CD4-positive, alpha-beta T cell treated with Interleukin-21 for 1 hour (primary cell): ENCODE results near the gene AKIP1.

Experiments used
- DNase-seq: peaks from one replicate; pipeline ENCODE4 v3.0.0-alpha.2; 2020

Gene AKIP1

DNA sequence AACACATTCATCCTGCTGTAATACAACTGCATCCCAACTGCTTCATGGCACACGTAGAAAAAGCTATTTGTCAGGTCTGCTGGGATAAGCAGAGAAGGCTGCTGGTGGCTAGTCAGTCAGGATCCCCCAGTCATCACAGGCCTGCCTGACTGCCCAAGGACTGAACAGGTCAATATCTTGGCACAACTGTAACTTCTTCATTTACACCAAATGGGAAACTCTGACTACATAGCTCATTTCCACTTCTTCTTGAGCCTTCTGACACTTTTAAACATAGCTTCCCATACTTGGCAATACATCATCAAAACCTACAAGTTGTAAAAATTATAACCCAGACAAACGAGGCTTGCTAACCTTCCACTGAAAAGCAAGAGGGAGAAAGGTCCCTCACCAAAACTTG is 50.4 kb downstream of the AKIP1 start:
- DNase-seq = no peak

GRCh38 chr11:8962841-8963240 is 51.9 kb downstream of the AKIP1 start:
- no peak for DNase-seq

DNA sequence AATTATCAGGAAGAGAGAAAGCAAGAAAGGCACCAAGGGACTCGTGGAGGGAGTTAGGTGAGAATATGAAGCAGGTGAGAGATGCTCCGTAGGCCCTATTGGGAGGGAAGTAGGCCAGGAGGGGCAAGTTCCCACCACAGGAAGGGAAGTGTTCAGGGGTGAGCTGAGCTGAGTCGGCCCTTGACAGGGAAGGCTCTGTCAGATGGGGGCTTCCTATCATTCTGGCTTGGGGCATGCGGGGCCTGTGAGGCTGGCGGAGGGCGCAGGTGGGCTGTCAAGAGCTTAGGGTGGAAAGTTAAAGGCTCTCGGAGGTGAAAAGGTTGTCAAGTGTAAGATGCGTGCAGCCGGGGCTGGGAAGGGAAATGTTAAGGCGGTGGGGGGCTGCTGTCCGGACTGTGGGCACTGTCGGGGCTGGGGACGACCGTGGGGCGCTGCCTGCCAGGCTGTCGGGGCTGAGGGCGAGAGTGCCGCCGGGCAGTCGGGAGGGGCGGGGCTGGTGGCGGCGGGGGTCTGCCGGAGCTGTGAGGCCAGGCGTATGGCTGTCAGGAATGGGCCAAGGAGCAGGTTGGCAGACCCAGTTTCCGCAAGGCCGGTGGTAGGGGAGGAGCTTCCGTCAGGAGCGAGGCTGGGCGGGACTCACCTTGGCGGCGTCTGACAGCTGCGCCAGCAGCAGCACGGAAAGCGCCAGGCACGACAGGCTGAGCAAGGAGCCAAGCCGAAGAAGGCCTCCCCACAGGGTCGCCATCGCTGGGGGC is 52.8 kb downstream of the AKIP1 start:
- DNase-seq = peak; percentile 80

GRCh38 chr11:8964324-8965320 is 53.6 kb downstream of the AKIP1 start, which contains the start of gene TMEM9B:
Gene TMEM9B, minus strand, starts transcription at chr11:8964442. Its CDS starts 129 bp downstream, at chr11:8964313.
- peak; percentile 78 for DNase-seq

DNA sequence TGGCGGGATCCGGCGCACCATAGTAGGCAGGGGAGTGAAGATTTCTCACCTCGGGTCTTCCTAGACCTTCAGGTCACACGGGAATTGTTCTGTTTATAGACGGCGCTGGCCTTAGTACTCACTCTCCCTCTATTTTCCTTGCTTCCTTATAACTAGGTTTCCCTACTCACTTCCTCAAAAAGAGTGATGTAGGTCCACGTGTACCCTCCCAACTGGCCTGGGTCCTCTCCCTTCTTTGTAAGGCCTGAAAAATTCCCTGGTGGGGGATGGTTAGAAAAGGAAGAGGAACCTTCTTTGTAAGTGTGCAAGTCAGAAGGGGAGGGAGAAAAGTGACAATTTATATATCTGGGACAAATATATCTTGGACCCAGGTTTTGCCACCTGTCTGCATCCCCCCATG is 56.2 kb downstream of the AKIP1 start:
- DNase-seq = no peak
